DND-41 (cell line): ENCODE data around the gene DISP1.
"Not testable (repeated sequence)": the region's sequence is repeated elsewhere in the genome, so short reads cannot be mapped to it uniquely, and the experiment has no call there.

ENCODE experiments used
- ATAC-seq: fragments of 200-7000 bp; cut with Tn5 transposase; 3 replicates; pipeline ENCODE4 v1.9.1; 2021; ENCODE audit warnings: low read depth; ENCODE audit not compliant: insufficient read depth
- DNase-seq: peaks from one replicate; pipeline ENCODE4 v3.0.0-alpha.2; 2020
- H2AFZ ChIP-seq: 2 replicates; pipeline ENCODE4 v1.6.0; 2012; ENCODE audit warnings: low read depth, low read length
- H3K27ac ChIP-seq: 2 replicates; pipeline ENCODE4 v1.5.1; 2012; ENCODE audit warnings: low read length, inconsistent platforms
- H3K27me3 ChIP-seq: fragments of 200-600 bp; sonication (generic); 2 replicates; pipeline ENCODE4 v1.6.0; 2012; ENCODE audit warnings: low read length, mild to moderate bottlenecking, inconsistent platforms; ENCODE audit not compliant: insufficient read depth, poor library complexity
- H3K36me3 ChIP-seq: 2 replicates; pipeline ENCODE4 v1.5.1; 2012; ENCODE audit warnings: low read length, inconsistent platforms; ENCODE audit not compliant: insufficient read depth
- H3K4me1 ChIP-seq: 2 replicates; pipeline ENCODE4 v1.5.1; 2012; ENCODE audit warnings: mild to moderate bottlenecking, low read length; ENCODE audit not compliant: insufficient read depth
- H3K4me2 ChIP-seq: 2 replicates; pipeline ENCODE4 v1.6.0; 2012; ENCODE audit warnings: mild to moderate bottlenecking, moderate library complexity, low read length, inconsistent platforms; ENCODE audit not compliant: insufficient read depth
- H3K4me3 ChIP-seq, 2 experiments: fragments of 200-600 bp in 1 of 2; shearing (Covaris generic) in 1 of 2; 2 replicates each; pipeline ENCODE4 v1.5.1; 2012 to 2016; ENCODE audit warnings: inconsistent platforms in 2 of 2, low read length in 2 of 2, mild to moderate bottlenecking in 2 of 2, low read depth in 1 of 2, moderate library complexity in 1 of 2
- H3K79me2 ChIP-seq: 2 replicates; pipeline ENCODE4 v1.6.0; 2012; ENCODE audit warnings: low read length, inconsistent platforms; ENCODE audit not compliant: insufficient read depth
- H3K9ac ChIP-seq: 2 replicates; pipeline ENCODE4 v1.6.0; 2012; ENCODE audit warnings: low read depth, mild to moderate bottlenecking, inconsistent platforms, low read length, moderate library complexity
- H3K9me3 ChIP-seq: 2 replicates; pipeline ENCODE4 v1.5.1; 2012; ENCODE audit warnings: low read length, moderate library complexity, mild to moderate bottlenecking, inconsistent platforms; ENCODE audit not compliant: insufficient read depth, severe bottlenecking
- H4K20me1 ChIP-seq: 2 replicates; pipeline ENCODE4 v1.6.0; 2012; ENCODE audit warnings: low read length; ENCODE audit not compliant: insufficient read depth
- EZH2 ChIP-seq: IDR thresholded peaks from 3 replicates; pipeline ENCODE4 v1.6.1; 2012; ENCODE audit warnings: borderline replicate concordance, low read depth, mild to moderate bottlenecking, moderate library complexity, low read length, inconsistent platforms; ENCODE audit not compliant: severe bottlenecking
- TF ChIP-seq, protein P1 (sequence below): IDR thresholded peaks from 2 replicates; pipeline ENCODE4 v1.5.1; 2012; ENCODE audit warnings: borderline replicate concordance, low read length, moderate library complexity, mild to moderate bottlenecking; ENCODE audit not compliant: poor library complexity, severe bottlenecking; ENCODE audit errors: extremely low read depth

Gene DISP1

DNA sequence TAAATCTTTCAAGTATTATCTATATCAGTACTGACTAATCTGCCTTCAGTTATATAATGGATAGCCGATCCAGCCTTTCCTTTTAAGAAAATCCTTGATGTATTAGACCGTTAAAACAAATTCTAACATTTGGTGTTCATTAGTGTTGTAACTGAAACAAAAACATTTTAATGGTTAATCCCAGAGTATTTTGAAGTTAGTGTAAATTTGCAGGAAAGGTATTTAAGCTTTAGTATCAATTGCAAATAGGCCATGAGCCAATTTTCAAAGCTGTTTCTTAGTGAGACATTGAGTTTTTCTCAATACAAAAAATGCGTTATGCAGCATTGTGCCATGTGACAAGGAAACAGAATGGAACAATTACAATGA lies 29.6 kb downstream of the DISP1 start:
- H3K36me3 ChIP-seq = no peaks in the 10 kb centered on the region
- H3K4me1 ChIP-seq = no peaks in the 10 kb centered on the region
- no peaks in the 10 kb centered on the region for H4K20me1 ChIP-seq
- H2AFZ ChIP-seq = no peak overlapping the region
- no peak overlapping the region for H3K27ac ChIP-seq
- H3K4me3 ChIP-seq = no peak overlapping the region
- TF ChIP-seq, protein P1, sequence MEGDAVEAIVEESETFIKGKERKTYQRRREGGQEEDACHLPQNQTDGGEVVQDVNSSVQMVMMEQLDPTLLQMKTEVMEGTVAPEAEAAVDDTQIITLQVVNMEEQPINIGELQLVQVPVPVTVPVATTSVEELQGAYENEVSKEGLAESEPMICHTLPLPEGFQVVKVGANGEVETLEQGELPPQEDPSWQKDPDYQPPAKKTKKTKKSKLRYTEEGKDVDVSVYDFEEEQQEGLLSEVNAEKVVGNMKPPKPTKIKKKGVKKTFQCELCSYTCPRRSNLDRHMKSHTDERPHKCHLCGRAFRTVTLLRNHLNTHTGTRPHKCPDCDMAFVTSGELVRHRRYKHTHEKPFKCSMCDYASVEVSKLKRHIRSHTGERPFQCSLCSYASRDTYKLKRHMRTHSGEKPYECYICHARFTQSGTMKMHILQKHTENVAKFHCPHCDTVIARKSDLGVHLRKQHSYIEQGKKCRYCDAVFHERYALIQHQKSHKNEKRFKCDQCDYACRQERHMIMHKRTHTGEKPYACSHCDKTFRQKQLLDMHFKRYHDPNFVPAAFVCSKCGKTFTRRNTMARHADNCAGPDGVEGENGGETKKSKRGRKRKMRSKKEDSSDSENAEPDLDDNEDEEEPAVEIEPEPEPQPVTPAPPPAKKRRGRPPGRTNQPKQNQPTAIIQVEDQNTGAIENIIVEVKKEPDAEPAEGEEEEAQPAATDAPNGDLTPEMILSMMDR = no peak
- no peak for TF ChIP-seq EZH2
- no peak overlapping the region for H3K4me2 ChIP-seq
- no peak for DNase-seq
- no peak for ATAC-seq
- H3K27me3 ChIP-seq = no peaks in the 10 kb centered on the region
- H3K9ac ChIP-seq = no peak overlapping the region
- no peaks in the 10 kb centered on the region for H3K79me2 ChIP-seq
- H3K9me3 ChIP-seq = no peaks in the 10 kb centered on the region

GRCh38 chr1:222845763-222846162 lies 30.9 kb downstream of the DISP1 start:
- Histone ChIP-seq H3K27me3 (no peaks in the 10 kb centered on the region), H3K4me2 (no peak overlapping the region), H3K9me3 (no peaks in the 10 kb centered on the region), H3K27ac (no peak overlapping the region), H3K9ac (no peak overlapping the region), H2AFZ (no peak overlapping the region), H4K20me1 (no peaks in the 10 kb centered on the region), H3K79me2 (no peaks in the 10 kb centered on the region), H3K36me3 (no peaks in the 10 kb centered on the region), H3K4me1 (no peaks in the 10 kb centered on the region), H3K4me3 (no peak overlapping the region)
- ATAC-seq = no peak
- DNase-seq = no peak
- TF ChIP-seq, protein P1 = no peak
- TF ChIP-seq EZH2 = no peak

- not testable (repeated sequence) for H2AFZ ChIP-seq, H3K79me2 ChIP-seq
Measured at GRCh38 chr1:222850550-222850949, 35.7 kb downstream of the DISP1 start.

GRCh38 chr1:222852326-222852725 lies 37.5 kb downstream of the DISP1 start:
- Histone ChIP-seq H3K9me3 (no peaks in the 10 kb centered on the region), H2AFZ (no peak overlapping the region), H3K27ac (no peak overlapping the region), H3K27me3 (no peaks in the 10 kb centered on the region), H3K4me1 (no peaks in the 10 kb centered on the region), H3K4me2 (no peak overlapping the region), H3K4me3 (no peak overlapping the region), H3K9ac (no peak overlapping the region), H3K36me3 (no peaks in the 10 kb centered on the region), H4K20me1 (no peaks in the 10 kb centered on the region), H3K79me2 (no peaks in the 10 kb centered on the region)
- ATAC-seq = no peak
- no peak for TF ChIP-seq EZH2
- TF ChIP-seq, protein P1 = no peak
- no peak for DNase-seq

More at GRCh38 chr1:222850550-222850949, 35.7 kb downstream of the DISP1 start:
- H3K4me3 ChIP-seq, ATAC-seq, DNase-seq, H3K27ac ChIP-seq, H3K4me1 ChIP-seq, H3K9me3 ChIP-seq, H3K9ac ChIP-seq, H3K36me3 ChIP-seq, H3K4me2 ChIP-seq, H3K27me3 ChIP-seq, H4K20me1 ChIP-seq: not testable (repeated sequence)
